ENCODE measurements around the gene MCF2L.

DNA sequence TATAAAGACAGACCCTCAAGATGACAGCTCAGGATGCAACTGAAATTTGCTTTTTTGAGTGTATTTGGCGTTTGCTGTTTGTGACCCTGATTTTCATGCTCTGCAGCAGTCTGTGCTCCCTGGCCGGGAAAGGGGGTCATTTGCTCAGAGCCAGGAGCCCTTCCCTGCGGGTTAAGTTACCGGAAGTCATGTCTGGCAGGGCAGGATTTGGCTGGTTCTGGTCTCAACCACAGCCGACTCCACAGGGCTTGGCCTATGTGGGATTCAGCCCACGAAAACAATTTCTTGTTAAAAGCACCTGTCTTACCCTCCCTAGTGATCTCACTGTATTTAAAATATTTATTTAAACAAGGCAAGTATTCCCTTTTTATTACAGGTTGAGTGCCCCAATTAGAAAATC is 22.6 kb downstream of the MCF2L start:
- TF ChIP-seq, protein P1, sequence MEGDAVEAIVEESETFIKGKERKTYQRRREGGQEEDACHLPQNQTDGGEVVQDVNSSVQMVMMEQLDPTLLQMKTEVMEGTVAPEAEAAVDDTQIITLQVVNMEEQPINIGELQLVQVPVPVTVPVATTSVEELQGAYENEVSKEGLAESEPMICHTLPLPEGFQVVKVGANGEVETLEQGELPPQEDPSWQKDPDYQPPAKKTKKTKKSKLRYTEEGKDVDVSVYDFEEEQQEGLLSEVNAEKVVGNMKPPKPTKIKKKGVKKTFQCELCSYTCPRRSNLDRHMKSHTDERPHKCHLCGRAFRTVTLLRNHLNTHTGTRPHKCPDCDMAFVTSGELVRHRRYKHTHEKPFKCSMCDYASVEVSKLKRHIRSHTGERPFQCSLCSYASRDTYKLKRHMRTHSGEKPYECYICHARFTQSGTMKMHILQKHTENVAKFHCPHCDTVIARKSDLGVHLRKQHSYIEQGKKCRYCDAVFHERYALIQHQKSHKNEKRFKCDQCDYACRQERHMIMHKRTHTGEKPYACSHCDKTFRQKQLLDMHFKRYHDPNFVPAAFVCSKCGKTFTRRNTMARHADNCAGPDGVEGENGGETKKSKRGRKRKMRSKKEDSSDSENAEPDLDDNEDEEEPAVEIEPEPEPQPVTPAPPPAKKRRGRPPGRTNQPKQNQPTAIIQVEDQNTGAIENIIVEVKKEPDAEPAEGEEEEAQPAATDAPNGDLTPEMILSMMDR (conservative IDR thresholded peaks at IDR 0.05; ENCODE audit: low read depth, low read length), result no peak
- TF ChIP-seq EZH2 (IDR thresholded peaks at IDR 0.05; ENCODE audit: low read length, unreplicated experiment), result no peak
